ENCODE data around the gene PLEKHD1.

The PLEKHD1 gene

DNA sequence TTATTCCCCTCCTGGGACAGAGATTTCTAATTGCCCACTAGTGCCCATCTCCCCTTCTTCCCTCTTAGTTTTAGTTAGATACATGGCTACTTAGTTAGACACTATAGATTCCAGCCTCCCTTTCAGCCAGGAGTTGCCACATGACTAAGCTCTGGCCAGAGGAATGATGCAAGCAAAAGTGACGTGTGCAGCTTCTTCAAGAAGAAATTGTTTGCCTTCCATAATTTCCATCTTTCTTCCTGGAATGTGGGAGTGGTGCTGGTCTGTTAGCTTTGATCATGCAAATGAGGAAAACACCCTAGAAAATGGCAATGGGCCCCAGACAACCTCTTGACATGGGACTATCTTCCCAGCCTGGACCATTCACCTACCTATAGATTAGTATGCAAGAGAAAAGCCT lies 68.7 kb downstream of the PLEKHD1 start:
- DNase-seq: no peak

DNA sequence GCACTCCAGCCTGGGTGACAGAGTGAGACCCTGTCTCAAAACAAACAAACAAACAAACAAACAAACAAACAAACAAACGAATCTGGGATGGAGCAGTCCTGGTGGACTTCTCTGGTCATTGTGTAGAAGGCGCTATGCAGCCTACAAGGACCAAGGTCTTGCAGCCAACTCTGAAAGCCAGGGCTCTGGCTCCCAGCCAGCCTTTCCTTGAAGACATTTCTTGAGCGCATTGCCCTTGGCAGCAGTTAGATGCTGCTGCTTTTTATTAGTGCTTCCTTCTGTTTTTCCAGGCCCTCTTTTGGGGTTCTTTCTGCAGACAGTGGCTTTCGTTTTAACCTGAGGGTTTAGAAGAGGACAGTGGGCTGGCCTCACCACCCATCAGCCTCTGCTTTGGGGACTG lies 70.0 kb downstream of the PLEKHD1 start:
- DNase-seq: no peak

DNA sequence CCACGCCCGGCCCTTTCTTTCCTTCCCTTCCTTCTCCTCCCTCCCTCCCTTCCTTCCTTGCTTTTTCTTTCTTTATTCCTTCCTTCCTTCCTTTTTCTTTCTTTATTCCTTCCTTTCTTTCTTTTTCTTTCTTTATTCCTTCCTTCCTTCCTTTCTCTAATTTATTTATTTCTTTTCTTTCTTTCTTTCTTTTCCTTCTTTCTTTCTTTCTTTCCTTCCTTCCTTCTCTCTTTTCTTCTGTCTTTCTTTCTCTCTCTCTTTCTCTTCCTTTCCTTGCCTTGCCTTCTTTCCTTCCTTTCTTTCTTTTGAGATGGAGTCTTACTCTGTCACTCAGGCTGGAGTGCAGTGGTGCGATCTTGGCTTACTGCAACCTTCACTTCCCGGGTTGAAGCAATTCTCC lies 74.2 kb downstream of the PLEKHD1 start:
- no peak for DNase-seq

DNA sequence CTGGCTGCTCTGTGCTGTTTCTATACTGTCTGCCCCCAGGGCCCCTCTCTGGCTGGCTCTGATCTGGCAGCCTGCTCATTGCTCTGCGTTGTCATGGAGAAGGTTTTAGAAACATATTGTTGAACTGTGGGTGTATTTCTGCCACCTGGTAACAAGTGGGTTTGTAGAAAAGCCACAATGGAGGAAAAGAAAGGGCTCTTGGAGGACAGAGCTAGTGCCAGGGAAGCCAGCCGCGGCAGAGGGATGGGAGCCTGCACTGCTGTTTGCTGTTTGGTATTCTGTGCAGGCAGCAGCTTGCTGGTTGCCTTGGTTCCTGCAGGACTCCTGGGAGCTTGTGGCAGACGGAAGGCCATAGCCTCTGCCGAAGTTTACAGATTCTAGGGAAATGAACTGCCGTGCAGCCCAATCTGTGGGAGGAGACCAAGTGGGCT lies 75.1 kb downstream of the PLEKHD1 start:
- no peak for DNase-seq

DNA sequence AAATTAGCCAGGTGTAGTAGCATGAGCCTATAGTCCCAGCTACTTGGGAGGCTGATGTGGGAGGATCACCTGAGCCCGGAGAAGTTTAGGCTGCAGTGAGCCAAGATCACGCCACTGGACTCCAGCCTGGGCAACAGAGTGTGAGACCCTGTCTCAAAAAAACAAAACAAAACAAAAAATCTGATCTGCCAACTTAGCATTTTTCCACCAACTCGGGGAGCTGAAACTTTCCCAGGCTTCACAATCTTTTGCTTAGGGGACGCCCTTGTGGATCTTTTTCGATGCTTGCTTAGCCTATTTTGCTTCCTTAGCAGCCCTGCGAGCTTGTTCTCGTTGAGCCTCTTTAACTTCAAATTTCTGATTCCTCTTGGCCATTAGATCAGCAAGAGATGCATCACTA lies 76.3 kb downstream of the PLEKHD1 start:
- DNase-seq: no peak

DNA sequence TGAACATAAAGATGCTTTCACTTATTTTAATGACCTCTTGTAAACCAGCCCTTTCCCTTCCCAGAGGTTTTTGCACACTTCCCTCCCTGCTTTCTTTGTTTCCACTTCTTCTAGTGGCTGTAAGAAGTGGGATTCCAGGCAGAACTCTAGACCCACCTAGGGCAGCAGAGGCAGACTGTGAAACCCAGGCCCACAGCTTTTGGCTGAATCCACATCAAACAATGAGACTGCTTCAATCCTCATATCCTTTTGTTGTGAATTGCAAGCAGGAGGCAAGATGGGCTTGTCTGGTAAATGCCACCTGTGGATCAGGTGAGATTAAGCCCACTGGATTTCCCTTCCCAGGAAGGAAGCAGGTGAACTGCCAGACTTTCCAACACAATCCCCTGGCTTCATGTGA lies 77.4 kb downstream of the PLEKHD1 start:
- no peak for DNase-seq

DNA sequence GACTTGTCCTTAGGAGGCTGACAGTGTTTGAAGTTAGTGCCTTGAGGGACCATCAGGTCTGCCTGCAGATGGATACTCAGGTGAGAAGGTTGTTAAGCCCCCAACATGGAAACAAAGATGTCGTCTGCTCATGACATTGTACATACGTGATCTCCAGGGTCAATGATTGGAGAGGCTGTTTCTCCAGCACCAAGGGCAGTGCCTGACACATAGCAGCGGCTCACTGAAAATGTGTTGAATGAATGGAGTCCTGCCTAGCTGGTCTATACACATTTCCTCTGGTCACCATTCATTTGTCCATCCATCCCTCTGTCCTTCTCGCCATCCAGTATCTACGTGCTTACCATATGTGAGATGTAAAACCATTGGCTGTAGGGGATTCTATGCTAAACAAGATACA lies 83.0 kb downstream of the PLEKHD1 start:
- DNase-seq: no peak

DNA sequence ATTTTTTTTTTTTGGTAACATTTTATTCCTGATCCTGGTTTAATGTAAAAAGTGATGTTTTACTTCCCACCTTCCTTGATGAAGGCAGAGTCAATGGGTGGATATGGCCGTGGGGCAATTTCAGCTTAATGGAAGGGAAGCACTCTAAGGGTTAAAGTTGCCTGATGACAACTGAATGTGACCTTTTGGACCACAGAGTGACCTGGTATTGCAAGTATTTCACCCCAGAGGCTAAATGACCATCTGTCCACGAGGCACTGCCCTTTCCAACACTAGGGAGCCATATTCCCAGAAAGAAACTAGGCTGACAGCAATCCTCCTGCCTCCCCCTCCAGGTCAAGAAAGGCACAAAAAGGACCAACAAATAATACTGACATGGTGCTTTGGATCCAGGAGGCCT lies 85.3 kb downstream of the PLEKHD1 start:
- no peak for DNase-seq

DNA sequence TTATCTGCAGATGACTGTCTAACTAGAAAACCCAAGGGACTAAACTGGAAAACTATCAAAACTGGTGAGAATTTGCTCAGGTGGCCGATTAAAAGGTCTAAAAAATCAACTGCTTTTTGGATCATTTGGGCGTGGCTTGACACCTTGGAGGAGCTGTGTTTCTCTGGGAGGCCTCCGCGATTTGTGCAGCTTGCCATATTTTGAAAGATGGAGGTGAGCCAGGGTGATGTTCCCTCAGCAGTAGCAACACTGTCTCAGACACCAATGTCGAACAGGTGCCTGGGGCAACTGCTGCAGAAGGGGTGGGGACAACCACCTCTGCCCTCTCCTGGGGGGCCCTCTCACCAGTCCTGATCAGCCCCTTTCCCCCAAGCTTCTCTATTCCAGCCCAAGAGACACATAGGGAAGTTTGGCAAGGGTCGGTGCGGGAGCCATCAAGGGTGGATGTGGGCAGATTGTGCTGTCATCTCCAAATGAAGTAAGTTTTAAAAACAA lies 86.4 kb downstream of the PLEKHD1 start:
- no peak for DNase-seq

DNA sequence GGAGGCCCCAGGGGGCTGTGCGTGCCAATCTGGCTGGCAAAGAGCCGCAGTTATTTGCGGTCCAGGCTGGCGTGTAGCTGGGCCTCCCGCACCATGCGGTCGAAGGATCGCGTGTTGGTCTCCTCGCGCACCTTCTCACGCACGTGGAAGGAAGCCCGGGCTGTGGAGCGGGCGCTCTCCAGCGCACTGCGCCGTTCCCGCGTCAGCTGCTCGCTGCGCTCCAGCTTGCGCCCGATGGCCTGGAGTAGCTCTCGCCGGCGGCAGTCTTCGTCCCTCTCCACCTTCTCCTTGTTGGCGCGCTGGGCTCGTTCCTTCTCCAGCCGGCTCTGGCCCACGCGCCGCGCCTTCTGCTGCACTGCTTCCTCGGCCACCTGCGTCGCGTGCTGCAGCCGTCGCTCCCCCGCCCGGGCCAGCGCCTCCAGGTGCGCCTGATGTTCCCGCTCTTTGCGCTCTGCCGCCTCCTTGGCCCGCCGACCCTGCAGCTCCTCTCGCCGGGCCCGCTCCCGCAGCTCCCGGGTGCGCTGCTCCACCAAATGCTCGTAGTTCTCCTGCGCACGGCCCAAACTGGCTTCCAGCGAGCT lies 87.0 kb downstream of the PLEKHD1 start:
- no peak for DNase-seq

DNA sequence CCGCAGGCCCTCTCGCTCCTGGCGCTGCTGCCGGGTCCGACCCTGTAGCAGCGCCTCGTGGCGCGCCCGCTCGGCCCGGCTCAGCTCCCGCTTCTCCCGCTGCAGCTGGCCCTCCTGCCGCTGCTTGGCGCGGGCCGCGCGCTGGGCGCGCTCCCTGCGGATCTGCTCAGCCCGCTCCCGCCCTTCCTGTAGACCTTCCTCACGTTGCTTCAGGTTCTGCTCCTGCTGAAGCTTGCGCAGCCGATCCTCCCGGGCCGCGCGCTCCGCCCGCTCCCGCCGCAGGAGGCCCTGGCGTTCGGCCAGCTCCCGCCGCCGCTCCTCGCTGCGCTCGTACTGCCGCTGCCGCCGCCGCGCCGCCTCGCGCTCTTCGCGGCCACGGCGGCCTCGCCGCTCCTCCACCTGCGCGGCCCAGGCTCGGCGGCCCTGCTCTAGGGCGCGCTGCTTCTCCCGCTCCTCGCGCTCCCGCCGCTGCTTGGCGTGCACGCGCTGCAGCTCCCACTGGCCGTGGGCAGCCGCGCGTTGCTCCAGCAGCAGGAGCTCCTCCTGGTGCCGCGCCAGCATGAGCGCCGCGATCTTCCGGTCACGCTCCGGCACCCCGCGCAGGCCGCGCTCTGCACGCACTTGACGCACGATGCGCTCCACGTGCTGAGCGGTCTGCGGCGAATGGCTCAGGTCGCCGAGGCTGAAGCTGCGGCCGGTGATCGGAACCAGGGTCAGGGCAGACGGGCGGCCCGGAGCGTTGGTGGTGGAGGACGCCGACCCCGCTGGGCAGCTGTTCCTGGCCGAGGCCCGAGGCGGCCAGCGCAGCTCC lies 87.7 kb downstream of the PLEKHD1 start:
- DNase-seq: no peak

DNA sequence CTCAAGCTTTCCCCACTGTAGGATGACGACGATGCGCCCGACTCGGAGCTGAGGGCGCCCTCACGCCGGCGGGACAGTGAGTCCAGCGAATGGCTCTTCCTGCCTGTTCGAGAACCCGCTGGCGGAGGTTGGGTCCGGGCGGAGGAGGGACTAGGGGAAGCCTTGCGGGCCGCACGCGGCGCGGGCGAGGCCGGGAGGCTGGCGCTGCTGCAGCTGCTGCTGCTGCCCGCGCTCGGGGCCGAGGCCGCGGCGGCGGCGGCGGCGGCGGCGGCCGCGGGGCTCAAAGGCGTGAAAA lies 88.3 kb downstream of the PLEKHD1 start:
- no peak for DNase-seq

DNA sequence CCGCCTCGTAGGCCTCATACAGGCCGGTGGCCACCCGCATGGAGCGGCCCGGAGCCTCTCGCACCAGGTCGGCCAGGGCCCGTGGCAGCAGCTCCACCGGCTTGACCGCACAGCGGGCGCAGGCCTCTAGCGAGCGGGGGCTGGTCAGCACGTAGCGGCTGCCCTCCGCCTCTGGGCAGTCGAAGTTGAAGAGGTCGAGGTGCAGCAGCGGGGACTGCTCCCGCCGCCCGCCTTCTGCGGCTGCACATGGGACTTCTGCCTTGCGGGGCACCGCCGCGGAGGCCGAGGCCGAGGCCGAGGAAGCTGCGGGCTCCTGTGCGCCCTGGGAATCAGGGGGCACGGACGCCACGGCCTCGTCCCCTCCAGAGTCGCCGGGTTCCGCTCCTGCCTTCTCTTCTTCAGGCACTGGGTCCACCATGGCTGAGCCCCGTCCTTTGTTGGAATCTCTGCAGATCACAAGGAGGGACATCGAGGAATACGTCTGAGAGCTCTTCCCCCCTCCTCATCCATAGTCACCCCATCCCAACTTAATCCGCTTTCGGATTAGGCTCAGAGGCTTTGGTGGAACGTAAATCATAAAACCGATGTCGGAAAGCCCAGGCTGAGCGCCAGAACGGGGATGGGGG lies 88.8 kb downstream of the PLEKHD1 start:
- DNase-seq: no peak

DNA sequence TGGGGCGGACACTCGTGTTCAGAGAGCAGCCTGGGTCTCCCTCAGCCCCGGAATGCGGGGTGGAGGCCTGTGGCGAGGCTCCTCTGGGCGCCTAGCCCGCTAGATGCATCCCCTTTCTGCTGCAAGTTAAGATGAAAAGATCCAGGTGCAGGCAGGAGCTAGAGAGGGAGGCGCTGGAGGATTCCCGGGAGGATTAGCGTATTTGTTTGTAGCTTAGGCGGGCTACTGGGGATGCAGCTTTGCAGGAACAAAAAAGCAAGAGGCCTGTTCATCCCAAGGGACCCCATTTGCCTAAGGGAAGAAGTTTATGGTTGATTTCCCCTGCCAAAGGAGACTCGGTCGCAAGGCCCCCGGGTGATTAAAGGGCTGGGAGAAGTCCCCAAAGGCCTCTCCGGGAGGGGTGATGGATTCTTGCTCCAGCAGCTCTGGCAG lies 89.3 kb downstream of the PLEKHD1 start:
- no peak for DNase-seq

DNA sequence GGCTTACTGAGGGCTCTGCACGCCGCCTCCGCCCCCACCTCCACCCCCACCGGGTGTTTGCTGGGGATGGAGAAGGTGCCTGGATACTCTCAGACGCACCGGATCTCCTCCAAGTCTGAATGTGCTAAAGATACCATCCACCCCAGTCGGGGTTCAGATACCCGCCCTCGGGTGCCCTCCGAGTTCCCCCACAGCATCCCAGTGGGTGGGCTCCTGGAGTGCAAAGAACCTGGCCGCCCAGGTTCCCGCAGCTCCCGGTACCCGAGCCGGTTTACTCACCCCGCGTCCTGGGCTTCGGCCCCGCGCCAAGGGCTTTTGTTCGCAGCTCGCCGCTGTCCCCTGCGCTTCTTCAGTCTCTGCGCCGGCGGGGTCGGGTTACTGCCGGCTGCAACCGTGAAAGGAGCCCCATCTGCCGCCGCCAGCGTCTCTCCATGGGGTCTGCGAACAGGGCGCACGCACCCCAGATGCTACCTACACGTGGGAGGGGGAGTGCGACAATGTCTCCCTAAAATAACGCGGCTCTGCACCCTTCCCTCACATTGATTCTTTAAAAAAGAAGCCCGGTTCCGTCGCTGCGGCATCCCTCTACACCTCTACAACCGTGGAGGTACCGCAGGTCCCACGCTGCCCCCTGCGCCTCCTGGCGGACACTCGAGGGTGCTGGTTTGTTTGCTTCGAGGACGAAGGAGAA lies 89.9 kb downstream of the PLEKHD1 start, which contains the start of gene CCDC177:
CCDC177 (minus strand) TSS at position 609 of the 691 bp plus-strand sequence. CDS start 1,249 bp downstream, outside the sequence.
- DNase-seq: peak; percentile 62

DNA sequence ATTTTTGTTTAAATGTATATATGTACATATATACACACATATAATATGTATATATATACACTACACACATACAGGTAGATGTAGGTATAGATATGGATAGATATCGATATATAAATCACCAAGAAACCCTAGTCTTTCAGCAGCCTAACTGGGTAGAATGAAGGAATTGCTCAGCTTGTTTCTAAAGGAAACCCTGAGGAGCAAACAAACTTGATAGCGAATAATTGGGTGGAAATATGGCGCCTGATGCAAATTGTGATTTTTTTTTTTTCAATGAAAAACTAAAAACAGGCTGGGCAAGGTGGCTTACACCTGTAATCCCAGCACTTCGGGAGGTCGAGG lies 90.4 kb downstream of the PLEKHD1 start:
- no peak for DNase-seq

DNA sequence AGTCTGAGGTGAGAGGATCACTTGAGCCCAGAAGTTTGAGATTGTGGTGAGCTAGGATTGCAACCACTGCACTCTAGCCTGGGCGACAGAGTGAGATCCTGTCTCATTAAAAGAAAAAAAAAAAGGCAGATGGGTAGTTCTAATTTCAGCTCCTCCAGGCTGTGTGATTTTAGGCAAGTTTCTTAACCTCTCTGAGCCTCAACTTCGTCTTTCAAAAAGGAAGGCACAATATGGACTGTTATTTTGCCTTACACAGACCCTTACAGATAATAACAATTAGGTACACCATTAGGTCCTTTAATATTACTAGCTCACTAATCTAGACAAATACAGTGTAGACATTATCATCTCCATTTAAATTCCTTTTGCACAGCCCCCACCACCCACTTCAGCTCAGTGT lies 94.9 kb downstream of the PLEKHD1 start:
- no peak for DNase-seq

DNA sequence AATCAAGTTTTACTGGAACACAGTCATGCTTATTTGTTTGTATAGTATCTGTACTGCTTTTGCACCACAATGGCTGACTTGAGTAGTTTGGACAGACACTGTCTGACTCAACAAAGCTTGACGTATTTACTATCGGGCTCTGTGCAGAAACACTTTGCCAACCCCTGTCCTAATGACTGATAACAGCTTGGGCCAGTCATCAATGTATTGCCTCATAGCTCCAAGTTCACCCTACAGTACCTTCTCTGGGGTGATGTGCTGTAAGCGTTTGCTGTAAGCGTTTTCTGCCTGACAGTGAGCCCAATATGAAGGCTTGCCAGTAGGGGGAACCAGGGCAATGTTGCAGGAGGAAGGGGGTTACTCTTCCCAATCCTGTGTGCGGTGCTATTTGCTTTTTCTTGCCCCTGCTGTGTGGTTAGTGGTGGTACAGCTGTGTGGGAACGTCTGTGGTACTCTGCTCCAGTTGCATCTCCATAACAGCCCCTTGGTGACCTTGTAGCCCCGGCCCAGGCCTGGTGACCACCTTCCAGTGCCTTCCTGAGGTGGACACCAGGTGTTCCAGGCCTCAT lies 95.6 kb downstream of the PLEKHD1 start:
- no peak for DNase-seq

Data from activated CD4-positive, alpha-beta T cell treated with anti-CD3 and anti-CD28 coated beads for 1 hour (primary cell).